Measurements from ENCODE around the gene RNF223.
"Not testable (repeated sequence)": the region's sequence is repeated elsewhere in the genome, so short reads cannot be mapped to it uniquely, and the experiment has no call there.

The RNF223 gene

DNA sequence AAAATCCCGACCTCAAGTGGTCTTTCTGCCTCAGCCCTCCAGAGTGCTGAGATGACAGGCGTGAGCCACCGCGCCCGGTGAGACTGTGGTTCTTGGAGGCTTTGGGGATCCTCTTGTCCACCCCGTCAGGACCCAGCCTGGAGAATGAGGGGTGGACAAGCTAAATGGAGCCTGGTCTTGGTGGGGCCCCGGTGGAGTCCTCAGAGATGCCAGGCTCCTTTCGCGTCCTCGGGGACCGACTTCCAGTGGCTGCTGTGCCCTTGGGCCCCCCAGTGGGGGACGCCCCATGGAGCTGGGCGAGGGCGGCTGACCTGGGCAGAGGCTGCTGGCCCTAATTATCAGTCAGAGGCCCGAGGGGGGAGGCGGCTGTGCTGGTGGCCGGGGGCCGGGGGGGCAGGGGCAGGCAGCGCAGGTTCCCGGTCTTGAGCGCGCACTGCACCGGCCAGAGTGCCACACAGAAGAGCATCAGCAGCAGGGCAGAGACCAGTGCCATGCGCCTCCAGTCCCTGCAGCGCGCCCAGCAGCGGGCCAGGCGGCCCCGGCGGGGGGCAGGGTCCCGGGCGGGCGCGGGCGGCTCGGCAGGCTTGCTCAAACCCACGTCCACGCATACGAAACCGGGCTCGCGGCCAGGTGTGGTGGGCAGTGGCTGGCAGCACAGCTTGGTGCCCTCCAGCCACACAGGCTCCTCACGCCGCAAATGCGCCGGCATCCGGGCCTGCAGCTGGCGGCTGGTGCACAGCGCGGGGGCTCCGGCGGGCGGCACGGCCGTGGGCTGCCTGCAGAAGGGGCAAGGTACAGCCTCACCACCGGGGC, 2.4 kb downstream of the RNF223 start:
- DNase-seq, result no peak

DNA sequence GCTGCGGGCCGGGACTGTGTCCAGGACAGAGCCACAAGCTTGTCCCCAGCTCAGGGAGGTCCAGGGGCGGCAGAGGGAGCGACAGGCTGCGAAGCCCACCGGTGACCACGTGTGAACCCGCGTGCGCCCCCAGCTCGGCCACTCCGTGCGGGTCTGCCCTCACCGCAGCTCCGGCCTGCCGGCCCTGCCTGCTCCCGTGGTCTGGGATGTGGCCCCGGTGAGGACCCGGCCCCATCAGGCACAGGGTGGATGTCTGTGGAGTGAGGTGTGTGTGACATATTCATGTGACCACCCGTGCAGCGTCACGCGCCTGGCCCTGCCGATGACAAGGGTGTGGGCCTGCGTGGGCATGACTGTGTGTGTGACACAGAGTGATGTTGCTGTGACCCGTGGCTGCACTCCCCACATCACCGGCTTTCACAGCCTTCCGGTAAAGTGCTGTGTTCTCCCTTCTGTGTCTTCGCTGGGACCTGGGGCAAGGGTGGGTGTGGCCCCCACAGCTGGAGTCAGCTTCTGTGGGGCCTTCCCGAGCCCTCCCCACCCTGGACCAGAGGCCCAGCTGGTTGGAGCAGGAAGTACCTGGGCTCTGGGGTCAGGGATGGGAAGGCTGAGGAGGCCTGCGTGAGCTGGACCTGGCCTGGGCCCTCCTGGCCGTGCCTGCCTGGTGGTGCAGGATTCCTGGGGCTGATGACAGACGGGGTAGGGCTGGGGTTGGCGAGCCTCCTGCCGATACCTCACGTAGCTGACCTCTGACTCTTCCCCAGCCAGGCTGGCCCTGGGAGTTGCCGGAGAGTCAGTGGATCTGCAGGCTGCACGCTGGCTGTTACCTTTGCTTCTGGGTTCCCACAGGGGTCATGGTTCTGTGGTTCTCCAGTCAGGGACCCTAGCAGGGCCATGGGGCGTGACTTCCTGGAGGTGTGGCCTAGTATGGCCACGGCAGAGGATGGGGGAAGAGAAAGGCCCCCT, 4.1 kb downstream of the RNF223 start:
- no peak for DNase-seq

DNA sequence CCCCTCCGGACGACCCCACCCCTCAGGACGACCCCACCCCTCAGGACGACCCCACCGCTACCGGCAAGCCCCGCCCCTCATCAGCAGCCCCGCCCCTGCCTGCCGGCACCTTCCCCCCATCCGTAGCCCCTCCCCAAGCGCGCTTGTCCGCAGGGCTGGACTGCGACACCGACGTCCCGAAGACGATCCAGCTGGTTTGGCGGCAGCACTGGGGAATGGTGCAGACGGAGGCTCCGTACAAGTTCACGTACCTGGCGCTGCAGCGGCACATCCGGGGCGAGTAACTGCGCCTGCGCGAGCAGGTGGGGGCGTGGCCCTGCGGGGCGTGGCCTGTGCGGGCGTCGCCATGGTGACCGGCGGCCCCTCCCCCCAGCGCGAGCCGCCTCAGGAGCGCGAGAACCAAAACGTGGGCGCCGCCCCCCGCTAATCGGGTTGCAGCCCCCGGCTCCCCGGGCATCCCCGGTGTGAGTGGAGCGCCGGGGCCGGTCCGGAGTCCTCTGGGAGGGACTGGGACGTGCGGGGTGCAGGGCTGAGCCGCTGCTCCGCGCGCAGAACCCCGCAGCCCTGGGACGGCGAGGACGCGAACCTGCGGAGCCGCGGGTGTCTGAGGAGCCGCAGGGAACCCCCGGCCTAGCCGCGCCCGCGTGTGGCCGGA, 4.9 kb downstream of the RNF223 start:
- DNase-seq, result peak; percentile 93

DNA sequence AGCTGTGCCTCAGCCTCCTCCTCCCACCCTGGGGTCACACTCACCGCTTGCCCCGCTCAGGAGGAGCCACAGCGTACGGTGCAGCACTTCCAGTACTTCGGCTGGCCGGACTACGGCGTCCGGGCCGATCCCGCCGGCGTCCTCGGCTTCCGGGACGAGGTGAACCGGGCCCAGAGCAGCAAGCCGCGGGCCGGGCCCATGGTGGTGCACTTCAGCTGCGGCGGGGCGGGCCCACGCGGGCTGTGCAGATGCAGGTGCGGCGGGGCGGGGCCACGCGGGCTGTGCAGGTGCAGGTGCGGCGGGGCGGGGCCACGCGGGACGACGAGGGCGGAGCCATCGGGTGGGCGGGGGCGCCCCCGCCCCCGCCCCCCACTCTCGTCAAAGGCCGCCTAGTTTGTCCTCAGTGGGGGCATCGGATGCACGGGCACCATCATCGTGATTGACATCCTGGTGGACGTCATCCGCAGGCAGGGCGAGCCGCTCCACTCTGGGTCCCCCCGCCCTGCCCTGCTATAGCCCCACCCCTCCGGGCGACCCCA, 5.5 kb downstream of the RNF223 start:
- peak; percentile 79 for DNase-seq

DNA sequence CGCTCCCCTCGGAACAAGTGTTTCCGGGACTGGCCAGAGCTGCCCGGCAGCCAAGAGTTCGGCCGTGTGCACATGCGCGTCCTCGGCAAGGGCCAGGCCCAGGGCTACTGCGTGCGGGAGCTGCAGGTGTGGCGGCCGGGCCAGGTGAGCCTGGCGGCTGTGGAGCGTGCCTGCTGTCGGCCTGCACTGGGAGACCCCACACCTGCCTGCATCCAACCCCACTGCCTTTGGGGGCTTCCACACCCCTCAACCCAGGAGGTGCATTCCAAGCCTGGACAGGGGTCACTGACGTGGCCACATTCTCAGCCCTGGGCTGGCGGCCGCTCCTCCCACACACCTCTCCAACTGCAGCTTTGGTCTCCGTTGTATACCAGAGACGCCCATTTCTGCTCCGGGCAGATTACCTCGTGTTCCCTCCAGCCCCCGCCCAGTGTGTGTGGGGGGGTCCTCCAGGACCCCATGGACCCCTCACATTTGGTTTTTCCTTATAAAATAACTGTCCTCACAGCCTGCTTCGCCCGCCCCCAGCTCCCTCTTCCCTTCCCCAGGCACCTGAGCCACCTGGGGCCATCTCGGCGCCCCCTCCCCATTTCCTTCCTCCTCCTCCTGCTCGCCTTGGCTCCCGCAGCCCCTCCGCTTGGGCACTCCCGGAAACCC, 6.1 kb downstream of the RNF223 start:
- DNase-seq, result no peak

DNA sequence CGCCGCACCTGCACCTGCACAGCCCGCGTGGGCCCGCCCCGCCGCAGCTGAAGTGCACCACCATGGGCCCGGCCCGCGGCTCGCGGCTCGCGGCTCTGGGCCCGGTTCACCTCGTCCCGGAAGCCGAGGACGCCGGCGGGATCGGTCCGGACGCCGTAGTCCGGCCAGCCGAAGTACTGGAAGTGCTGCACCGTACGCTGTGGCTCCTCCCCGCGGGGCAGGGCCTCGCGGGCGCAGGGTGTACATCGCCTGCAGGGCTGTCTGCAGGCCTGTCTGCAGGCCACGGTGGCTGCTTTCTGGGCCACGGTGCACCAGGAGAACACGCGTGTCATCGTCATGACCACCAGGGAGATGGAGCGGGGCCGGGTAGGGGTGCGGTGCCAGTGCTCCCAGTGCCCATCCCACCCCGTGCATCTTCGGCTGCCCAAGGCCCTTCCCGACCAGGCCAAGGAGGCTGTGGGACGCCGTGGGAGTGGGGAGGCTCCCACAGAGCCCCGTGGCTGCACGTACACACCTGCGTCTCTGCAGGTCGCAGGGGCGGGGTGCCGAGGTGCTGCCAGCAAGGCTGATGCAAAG, 6.7 kb downstream of the RNF223 start:
- no peak for DNase-seq

DNA sequence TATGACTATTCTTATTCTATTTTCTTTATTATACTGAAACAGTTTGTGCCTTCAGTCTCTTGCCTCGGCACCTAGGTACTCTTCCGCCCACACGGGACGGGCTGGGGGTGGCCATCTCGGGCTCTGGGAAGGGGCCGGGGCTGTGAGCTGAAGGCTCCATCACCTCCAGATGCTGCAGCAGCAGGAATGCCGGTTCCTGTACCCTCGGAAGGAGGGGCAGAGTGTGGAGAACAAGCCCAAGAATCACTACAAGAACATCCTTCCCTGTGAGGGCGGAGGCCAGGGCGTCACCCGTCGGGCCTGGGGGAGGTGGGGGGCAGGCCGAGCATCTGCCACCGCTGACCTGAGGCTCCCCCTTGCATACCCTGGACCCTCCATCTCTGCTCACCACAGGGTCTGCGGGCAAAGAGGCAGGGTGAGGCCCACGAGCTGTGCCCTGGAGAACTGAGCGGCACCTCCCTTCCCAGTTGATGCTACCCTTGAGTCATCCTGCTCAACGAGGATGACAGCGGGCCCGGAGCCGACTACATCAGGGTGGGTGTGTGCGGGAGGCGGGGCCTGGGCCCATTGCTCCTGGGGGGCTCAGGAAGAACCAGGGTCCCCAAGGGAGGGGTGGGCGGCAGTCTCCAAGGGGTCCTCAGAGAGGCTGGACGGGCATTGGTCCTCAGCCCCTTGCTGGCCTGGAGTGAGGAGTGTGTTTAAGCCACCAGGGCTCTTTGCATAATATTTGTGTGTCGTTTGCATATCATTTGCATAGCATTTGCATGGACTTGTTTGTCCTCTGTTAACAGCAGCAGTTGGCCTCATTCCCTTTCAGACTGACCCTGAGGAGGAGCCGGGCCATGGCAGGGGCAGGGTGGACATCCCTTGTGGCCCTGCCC, 7.5 kb downstream of the RNF223 start:
- peak; percentile 15 for DNase-seq

DNA sequence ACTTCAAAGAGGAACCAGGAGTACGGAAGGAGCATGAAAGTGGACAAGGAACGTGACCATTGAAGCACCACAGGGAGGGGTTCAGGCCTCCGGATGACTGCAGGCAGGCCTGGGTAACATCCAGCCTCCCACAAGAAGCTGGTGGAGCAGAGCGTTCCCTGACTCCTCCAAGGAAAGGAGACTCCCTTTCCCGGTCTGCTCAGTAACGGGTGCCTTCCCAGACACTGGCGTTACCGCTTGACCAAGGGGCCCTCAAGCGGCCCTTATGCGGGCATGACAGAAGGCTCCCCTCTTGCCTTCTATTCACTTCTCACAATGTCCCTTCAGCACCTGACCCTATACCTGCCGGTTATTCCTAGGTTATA, 8.2 kb downstream of the RNF223 start:
- not testable (repeated sequence) for DNase-seq

DNA sequence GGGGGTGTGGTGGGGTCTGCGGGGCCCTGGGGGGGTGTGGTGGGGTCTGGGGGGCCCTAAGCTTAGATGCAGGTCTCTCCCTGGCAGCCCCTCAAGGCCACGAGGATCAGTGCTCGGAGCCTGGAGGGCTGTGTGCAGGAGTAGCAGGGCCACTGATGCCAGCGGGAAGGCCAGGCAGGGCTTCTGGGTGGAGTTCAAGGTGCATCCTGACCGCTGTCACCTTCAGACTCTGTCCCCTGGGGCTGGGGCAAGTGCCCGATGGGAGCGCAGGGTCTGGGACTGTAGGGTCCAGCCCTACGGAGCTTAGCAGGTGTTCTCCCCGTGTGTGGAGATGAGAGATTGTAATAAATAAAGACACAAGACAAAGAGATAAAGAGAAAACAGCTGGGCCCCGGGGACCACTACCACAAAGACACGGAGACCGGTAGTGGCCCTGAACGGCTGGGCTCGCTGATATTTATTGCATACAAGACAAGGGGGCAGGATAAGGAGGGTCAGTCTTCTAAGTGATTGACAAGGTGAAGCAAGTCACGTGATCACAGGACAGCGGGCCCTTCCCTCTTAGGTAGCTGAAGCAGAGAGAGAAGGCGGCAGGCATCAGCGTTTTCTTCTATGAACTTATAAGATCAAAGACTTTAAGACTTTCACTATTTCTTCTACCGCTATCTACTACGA, 8.7 kb downstream of the RNF223 start:
- no peak for DNase-seq

DNA sequence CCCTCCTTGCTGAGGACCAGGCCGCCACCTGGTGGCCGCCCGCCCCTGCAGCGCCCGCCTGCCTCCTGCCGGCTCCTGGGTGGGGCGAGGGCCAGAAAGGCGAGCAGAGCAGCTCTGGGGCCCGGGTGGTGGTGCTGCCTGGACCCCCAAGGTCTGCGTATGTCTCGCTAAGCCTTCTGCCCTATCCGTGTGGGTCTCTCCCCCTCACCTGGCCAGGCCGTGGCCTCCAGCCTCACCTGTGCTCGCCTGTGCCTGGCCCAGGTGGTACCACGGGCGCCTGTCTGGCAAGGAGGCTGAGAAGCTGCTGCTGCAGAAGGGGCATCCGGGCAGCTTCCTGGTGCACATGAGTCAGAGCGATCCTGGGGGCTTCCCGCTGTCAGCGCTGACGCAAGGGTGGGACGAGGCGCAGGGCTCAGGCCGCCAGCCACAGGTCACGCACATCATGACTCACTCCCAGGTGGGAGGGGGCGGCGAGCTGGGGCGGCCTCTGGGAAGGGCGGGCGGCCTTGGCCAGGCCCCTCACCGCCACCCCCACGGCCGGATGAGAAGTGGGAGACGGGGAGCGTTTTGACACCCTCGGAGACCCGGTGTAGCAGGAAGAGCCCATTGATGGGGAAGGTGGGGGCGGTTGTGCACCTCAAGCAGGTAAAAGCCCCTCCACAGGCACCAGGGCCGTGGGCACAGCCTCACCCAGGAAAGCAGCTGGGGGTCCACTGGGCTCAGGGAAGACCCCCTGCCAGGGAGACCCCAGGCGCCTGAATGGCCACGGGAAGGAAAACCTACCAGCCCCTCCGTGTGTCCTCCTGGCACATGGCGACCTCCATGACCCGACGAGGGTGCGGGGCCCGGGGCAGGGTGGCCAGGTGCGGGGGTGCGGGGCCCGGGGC, 9.9 kb downstream of the RNF223 start:
- peak; percentile 85 for DNase-seq

DNA sequence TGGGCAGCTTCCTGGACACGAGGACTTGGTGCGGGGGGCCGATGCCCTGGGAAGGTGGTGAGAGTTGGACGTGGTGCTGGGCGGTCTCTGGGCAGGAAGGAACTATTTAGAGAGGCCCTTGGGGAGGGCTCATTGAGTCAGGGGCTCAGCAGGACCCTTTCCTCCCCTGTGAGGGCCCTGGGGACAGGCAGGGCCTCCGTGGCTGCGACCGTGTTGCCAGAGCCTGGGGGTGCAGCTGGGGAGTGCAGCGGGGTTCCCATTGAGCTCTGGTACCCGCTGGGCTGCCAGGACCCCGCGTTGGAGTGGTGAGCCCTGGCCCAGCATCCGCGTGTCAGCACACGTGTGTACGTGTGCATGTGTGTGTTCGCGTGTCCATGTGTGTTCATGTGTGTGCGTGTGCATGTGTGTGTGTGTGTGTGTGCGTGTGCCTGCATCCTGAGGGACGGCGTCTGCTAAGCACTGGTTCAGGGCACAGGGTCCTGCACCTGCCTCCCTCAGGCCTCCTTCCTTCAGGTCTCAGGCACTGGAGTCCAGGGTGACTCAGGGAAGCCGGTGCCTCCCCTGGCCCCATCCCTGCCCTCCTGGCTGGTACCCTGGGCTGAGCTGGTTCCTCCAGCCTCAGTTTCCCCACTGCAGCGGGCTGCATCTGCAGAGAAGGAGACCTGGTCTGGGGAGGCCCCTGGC, 10.7 kb downstream of the RNF223 start:
- no peak for DNase-seq

DNA sequence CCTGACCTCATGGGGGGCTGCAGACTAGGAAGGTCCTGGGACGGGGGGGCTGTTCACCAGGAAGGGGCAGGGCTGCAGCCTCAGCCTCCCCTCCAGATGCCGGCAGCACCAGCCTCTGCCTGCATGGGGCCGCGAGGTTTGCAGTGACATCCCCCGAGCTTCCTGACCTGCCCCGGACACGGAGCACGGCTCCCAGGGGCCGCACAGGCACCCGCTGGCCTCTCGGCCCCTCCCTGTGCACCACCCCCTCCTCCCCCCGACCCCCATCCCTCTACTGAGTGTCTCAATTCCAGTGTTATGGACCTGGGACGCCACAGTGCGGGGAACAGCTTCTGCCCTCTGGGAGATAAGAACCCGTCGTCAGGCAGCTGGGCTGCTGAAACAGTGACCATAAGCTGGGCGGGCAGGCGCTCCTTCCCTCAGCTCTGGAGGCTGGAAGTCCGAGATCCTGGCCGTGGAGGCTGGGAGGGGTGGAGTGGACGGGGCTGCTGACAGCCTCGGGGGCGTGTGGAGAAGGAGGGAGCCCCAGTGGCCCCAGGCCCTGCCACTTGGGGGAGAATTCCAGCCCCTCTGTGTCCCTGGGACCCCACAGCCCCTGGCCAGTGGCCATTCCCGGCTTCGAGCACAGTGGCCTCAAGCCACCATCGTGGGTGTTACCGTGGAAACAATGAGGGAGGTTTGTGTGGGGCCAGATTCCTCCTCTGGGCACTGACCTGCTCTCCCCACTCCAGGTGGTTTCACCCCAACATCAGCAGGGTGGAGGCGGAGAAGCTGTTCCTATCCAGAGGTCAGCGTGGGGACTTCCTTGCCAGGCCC, 11.6 kb downstream of the RNF223 start:
- DNase-seq, result no peak

DNA sequence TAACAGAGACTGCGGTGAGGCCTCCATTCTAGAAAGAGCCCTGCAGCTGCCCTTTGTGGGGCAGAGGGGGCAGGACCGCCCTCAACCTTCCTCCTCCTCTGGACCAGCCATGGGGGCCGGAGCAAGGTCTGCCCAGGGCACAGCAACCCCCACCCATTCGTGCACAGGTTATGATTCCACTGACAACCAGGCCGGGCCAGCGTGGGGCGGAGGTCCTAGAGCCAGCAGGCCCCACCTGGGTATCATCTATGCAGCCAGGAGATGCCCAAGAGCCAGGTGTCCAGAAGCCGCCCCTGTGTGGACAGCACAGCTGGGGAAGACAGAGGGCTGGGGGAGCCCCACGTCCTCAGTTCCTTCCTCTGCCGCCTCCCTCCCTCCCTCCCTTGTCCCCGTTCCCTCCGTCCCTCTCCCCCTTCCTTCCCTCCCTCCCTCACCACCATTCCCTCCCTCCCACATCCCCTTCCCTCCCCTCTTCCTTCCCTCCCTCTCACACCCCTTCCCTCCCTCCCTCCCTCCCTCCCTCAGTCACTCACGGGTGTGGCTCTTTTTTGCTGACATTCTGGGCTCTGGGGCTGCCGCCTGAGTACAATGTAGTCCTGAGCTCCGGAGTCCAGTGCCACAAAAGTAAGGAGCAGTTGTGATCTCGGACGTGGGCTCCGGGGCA, 12.3 kb downstream of the RNF223 start:
- DNase-seq, result no peak

DNA sequence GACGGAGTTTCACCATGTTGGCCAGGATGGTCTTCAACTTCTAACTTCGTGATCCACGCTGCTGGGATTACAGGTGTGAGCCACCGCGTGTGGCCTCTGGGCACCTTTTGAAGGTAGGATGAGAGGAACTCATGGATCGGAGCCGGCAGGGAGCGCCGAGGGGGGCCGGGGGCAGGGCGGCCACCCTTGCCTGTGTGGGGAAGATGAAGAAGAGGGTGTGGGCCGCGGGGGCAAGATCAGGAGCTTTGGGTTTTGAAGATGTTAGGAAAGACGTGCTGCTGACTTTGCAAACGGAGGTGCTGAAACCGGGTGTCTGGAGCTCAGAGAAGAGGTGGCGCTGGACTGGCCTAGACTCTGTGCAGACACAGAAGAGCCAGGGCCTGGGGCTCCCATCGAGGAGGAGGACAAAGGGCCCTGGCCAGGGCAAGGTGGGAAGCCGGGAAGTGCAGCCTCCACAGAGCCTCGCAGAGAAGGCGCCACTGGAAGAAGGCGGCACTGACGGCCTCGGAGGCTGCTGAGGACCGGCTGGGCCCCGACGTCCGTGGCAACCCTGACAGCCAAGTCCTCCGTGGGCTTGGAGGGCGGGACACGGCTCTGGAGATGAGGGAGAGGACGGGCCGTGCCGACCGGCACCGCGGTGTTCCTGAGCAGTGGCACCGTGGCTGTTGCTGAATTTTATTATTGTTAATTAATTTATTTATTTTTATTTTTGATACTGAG, 13.7 kb downstream of the RNF223 start:
- DNase-seq, result no peak

DNA sequence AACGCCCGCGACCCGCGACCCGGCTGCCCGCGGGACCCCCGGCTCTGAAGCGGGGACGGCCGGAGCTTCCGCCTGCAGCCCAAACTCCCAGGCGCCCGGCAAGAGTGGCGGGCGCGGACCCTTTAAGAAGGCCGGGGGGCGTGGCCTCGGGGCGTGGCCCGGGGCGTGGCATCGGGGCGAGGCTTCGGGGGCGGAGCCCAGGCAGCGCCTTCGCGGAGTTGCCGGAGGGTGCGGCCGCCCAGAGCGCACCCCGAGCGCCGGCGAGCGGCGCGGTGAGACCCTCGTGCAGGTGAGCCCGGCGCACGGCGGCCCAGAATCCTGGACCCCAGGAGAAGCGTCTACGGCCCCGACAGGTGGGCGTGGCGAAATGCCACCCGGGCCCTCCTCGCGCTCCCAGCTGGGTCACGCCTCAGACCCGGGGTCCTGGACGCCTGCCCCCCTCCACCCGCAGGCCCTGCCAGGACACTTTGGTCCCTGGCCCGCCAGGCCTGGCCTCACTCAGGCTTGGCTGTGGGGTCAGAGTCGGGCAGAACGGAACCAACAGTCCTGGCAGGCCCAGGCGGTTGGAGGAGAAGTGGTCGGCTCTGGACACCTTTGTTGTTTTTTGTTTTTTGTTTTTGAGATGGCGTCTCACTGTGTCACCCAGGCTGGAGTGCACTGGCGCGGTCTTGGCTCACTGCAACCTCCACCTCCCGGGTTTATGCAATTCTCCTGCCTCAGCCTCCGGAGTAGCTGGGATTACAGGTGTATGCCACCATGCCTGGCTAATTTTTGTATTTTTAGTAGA, 14.4 kb downstream of the RNF223 start:
- DNase-seq, result peak; percentile 92
